Gastroesophageal sphincter (tissue), 3 donors: Measurements from ENCODE around the gene ZNF200.

Source experiments
- POLR2A ChIP-seq, 2 donors: fragments of 450-650 bp; IDR thresholded peaks; one replicate each; pipeline ENCODE4 v1.6.1; 2017; ENCODE audit warnings: antibody characterized with exemption in 2 of 2, mild to moderate bottlenecking in 2 of 2, moderate library complexity in 1 of 2
- POLR2AphosphoS5 ChIP-seq: sonication (generic); formaldehyde crosslinking; IDR thresholded peaks from one replicate; pipeline ENCODE4 v1.6.1; 2017; ENCODE audit warnings: antibody characterized with exemption
- TF ChIP-seq, protein P1 (sequence below), 4 experiments: fragments of 200-600 bp in 2 of 4; fragments of 450-650 bp in 2 of 4; sonication (generic) in 1 of 4; IDR thresholded peaks; one replicate each; pipeline ENCODE4 v1.5.1; 2017 to 2019; ENCODE audit warnings: antibody characterized with exemption in 4 of 4, mild to moderate bottlenecking in 2 of 4, moderate library complexity in 2 of 4

DNA sequence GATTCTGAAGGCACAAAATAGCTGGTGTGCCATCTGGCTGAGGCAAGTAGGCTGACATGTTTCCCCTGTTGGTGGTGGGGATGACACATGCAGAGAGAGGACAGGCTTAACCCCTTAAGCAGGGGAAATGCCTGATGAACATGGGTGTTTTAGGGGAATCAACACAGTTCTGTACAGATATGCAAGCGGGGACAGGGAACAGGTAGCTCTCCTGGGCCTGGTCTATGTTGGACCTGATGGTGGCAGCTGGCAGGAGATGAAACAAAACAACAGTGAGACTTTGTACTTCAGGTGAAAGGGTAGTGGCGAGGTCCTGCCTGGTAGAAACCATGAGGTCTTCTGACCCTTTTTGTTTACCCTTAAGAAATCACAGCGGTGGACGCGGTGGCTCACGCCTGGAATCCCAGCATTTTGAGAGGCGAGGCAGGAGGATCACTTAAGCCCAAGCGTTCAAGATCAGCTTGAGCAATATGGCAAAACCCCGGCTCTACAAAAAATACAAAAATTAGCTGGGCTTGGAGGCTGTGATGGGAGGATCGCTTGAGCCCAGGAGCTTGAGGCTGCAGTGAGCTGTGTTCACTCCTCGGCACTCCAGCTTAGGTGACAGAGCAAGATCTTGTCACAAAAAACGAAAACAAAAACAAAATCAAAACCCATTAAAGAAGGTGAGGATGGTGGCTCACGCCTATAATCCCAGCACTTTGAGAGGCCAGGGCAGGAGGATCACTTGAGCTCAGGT is 36.5 kb downstream of the ZNF200 start:
- TF ChIP-seq, protein P1, sequence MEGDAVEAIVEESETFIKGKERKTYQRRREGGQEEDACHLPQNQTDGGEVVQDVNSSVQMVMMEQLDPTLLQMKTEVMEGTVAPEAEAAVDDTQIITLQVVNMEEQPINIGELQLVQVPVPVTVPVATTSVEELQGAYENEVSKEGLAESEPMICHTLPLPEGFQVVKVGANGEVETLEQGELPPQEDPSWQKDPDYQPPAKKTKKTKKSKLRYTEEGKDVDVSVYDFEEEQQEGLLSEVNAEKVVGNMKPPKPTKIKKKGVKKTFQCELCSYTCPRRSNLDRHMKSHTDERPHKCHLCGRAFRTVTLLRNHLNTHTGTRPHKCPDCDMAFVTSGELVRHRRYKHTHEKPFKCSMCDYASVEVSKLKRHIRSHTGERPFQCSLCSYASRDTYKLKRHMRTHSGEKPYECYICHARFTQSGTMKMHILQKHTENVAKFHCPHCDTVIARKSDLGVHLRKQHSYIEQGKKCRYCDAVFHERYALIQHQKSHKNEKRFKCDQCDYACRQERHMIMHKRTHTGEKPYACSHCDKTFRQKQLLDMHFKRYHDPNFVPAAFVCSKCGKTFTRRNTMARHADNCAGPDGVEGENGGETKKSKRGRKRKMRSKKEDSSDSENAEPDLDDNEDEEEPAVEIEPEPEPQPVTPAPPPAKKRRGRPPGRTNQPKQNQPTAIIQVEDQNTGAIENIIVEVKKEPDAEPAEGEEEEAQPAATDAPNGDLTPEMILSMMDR (IDR thresholded peaks at IDR 0.05) = no peak
- TF ChIP-seq POLR2A (IDR thresholded peaks at IDR 0.05) (no peak), POLR2AphosphoS5 (no peak)
